ENCODE measurements around the gene CRYGN.

DNA sequence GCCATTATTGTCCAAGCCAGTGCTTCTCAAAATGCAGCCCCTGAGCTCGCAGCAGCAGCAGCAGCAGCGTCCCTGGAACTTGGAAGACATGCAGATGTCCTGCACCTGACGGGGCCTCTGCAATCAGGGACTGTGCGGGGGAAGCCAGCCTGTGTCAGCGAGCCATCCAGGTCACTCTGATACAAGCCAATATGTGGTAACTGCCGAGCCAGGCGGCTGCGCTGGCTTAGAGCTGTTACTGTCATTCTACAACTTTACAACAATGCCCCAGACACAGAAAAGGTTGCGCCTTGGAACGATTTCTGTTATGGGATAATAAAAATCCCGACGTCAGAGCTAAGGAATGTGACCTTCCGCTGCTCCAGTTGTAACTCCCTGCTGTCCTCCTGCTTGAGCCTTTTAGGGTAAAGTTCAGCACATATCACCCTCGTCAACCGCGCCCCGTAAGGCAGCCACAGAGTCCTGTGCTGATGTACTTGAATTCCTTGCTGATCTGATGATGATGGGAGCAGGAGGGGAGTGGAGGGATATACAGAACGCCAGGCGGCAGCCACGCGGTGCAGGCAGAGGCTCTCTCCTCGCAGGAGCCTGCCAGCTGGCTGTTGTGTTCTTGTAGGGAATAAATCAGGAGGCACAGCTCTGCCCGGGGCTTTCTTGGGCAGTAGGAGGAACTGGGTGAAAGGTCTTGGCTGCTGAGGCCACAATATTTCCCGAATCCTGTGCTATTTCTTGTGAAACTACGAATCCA is 20.0 kb upstream of the CRYGN start:
- TF ChIP-seq POLR2AphosphoS5 (IDR thresholded peaks at IDR 0.05; ENCODE audit: low read depth, low read length), result no peak
- TF ChIP-seq TAF1 (IDR thresholded peaks at IDR 0.05; ENCODE audit: borderline replicate concordance, insufficient read depth, low read length), result no peak
- TF ChIP-seq FOXP2 (optimal IDR thresholded peaks at IDR 0.05; ENCODE audit: borderline replicate concordance, extremely low read depth, extremely low read length, insufficient read depth), result no peak
- TF ChIP-seq, protein P1, sequence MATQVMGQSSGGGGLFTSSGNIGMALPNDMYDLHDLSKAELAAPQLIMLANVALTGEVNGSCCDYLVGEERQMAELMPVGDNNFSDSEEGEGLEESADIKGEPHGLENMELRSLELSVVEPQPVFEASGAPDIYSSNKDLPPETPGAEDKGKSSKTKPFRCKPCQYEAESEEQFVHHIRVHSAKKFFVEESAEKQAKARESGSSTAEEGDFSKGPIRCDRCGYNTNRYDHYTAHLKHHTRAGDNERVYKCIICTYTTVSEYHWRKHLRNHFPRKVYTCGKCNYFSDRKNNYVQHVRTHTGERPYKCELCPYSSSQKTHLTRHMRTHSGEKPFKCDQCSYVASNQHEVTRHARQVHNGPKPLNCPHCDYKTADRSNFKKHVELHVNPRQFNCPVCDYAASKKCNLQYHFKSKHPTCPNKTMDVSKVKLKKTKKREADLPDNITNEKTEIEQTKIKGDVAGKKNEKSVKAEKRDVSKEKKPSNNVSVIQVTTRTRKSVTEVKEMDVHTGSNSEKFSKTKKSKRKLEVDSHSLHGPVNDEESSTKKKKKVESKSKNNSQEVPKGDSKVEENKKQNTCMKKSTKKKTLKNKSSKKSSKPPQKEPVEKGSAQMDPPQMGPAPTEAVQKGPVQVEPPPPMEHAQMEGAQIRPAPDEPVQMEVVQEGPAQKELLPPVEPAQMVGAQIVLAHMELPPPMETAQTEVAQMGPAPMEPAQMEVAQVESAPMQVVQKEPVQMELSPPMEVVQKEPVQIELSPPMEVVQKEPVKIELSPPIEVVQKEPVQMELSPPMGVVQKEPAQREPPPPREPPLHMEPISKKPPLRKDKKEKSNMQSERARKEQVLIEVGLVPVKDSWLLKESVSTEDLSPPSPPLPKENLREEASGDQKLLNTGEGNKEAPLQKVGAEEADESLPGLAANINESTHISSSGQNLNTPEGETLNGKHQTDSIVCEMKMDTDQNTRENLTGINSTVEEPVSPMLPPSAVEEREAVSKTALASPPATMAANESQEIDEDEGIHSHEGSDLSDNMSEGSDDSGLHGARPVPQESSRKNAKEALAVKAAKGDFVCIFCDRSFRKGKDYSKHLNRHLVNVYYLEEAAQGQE (IDR thresholded peaks at IDR 0.05; ENCODE audit: insufficient read depth in 1 of 2, low read depth in 2 of 2, low read length in 2 of 2), result 0 out of 4 replicates have a peak, but pooled peaks of 1 of the 2 experiments have one; percentile 7
- TF ChIP-seq SIN3A (IDR thresholded peaks at IDR 0.05; ENCODE audit: borderline replicate concordance, insufficient read depth, low read length), result peak; percentile 33; the same call in 1 of the 2 replicates
